Measurements from ENCODE around the gene GLI3. TPM values are rescaled to one million over a fixed set of nuclear protein-coding genes. Genes with fewer than 3 reads are reported as not detected.

The GLI3 gene
- total RNA-seq, 1 donor from 2014 or later = 136 TPM

GRCh38 chr7:42120191-42120590 is 116.8 kb downstream of the GLI3 start:
- H3K4me1 Mint-ChIP-seq = peaks cover 69% of the 10 kb centered on the region
- no peaks in the 10 kb centered on the region for H3K27me3 Mint-ChIP-seq (ENCODE audit: low read depth)
- peaks cover 5% of the 10 kb centered on the region for H3K36me3 Mint-ChIP-seq (ENCODE audit: low read depth)
- no peaks in the 10 kb centered on the region for H3K9me3 Mint-ChIP-seq
- H3K27ac Mint-ChIP-seq (ENCODE audit: unreplicated experiment) = no peak overlapping the region
- no peak overlapping the region for H3K4me3 Mint-ChIP-seq
- TF ChIP-seq, protein P1, sequence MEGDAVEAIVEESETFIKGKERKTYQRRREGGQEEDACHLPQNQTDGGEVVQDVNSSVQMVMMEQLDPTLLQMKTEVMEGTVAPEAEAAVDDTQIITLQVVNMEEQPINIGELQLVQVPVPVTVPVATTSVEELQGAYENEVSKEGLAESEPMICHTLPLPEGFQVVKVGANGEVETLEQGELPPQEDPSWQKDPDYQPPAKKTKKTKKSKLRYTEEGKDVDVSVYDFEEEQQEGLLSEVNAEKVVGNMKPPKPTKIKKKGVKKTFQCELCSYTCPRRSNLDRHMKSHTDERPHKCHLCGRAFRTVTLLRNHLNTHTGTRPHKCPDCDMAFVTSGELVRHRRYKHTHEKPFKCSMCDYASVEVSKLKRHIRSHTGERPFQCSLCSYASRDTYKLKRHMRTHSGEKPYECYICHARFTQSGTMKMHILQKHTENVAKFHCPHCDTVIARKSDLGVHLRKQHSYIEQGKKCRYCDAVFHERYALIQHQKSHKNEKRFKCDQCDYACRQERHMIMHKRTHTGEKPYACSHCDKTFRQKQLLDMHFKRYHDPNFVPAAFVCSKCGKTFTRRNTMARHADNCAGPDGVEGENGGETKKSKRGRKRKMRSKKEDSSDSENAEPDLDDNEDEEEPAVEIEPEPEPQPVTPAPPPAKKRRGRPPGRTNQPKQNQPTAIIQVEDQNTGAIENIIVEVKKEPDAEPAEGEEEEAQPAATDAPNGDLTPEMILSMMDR (conservative IDR thresholded peaks at IDR 0.05) = no peak
- no peak for DNase-seq (ENCODE audit: low read depth, low spot score)

GRCh38 chr7:42117201-42117600 is 119.8 kb downstream of the GLI3 start:
- peaks cover 4% of the 10 kb centered on the region for H3K36me3 Mint-ChIP-seq (ENCODE audit: low read depth)
- peaks cover 52% of the 10 kb centered on the region for H3K4me1 Mint-ChIP-seq
- DNase-seq (ENCODE audit: low read depth, low spot score) = no peak
- no peak overlapping the region for H3K4me3 Mint-ChIP-seq
- TF ChIP-seq, protein P1 (conservative IDR thresholded peaks at IDR 0.05) = no peak
- peak overlapping the region; percentile 21 for H3K27ac Mint-ChIP-seq (ENCODE audit: unreplicated experiment)
- H3K9me3 Mint-ChIP-seq = no peaks in the 10 kb centered on the region
- H3K27me3 Mint-ChIP-seq (ENCODE audit: low read depth) = no peaks in the 10 kb centered on the region

- Mint-ChIP-seq H3K9me3 (no peaks in the 10 kb centered on the region), H3K27me3 (ENCODE audit: low read depth) (no peaks in the 10 kb centered on the region), H3K4me3 (no peak overlapping the region), H3K4me1 (peaks cover 54% of the 10 kb centered on the region), H3K36me3 (ENCODE audit: low read depth) (peaks cover 12% of the 10 kb centered on the region), H3K27ac (ENCODE audit: unreplicated experiment) (no peak overlapping the region)
- no peak for DNase-seq (ENCODE audit: low read depth, low spot score)
- TF ChIP-seq, protein P1 (conservative IDR thresholded peaks at IDR 0.05) = no peak
These were observed 121.2 kb downstream of the GLI3 start for GRCh38 chr7:42115795-42116194.

DNA sequence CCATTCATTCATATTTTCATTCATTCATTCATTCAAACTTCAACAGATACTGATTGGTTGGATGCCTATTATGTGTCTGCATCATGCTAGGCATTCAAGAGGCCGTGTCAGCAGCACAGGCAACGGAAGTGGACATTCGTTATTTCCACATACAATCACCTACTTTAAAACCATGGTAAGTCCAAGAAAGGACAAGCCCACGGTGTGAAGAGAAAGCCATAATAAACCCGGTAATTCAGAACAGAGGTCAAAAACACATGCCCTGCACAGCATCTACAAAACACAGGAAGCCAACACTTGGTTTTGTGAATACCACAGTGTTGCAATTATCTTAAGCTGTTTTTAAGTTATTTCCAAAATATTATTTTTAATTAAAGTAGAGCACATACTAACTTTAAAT is 126.7 kb downstream of the GLI3 start:
- no peak for DNase-seq (ENCODE audit: low read depth, low spot score)
- H3K27me3 Mint-ChIP-seq (ENCODE audit: low read depth) = no peaks in the 10 kb centered on the region

DNA sequence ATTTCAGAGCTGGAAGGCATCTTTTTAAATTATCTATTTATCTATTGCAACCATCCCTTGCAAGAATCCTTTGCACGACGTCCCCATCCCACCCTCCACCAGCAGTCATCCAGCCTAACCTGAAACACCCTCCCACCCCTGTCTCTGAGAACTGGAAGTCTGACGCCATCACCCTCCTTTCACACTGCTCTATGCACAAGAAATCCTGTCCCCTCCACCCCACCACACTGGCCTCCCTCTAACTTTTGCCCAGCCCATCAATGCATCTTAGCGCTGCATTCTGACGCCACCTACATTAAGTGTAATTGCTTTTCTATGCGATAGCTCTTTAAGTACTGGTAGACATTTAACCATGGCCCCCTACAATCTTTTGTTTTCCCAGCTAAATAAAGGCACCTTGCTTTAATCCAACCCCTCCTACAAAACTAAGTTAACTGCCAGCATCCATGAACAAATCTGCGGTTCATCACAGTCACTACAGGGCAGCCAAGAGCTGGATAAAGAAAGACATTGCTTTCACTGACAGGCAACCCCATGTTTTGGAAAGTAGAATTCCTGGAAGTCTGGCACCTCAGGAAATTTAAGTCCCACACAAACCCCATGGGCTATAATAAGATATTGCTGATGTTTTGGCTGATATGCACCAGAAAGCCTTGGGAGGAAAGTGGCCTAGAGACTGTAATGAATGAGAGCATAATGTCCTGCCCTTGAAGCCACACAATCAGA is 128.0 kb downstream of the GLI3 start:
- no peak overlapping the region for H3K4me3 Mint-ChIP-seq
- peaks cover 11% of the 10 kb centered on the region for H3K36me3 Mint-ChIP-seq (ENCODE audit: low read depth)
- peaks cover 64% of the 10 kb centered on the region for H3K4me1 Mint-ChIP-seq
- no peaks in the 10 kb centered on the region for H3K9me3 Mint-ChIP-seq
- H3K27ac Mint-ChIP-seq (ENCODE audit: unreplicated experiment) = peak overlapping the region; percentile 23
- TF ChIP-seq, protein P1 (conservative IDR thresholded peaks at IDR 0.05) = no peak
- no peak for DNase-seq (ENCODE audit: low read depth, low spot score)
- no peaks in the 10 kb centered on the region for H3K27me3 Mint-ChIP-seq (ENCODE audit: low read depth)

More for the DNA sequence above, 126.7 kb downstream of the GLI3 start:
- Mint-ChIP-seq H3K36me3 (ENCODE audit: low read depth) (peaks cover 9% of the 10 kb centered on the region), H3K9me3 (no peaks in the 10 kb centered on the region), H3K4me1 (peaks cover 65% of the 10 kb centered on the region), H3K4me3 (no peak overlapping the region), H3K27ac (ENCODE audit: unreplicated experiment) (no peak overlapping the region)
- TF ChIP-seq, protein P1 (conservative IDR thresholded peaks at IDR 0.05) = no peak

All from neural crest cell (in vitro differentiated cells).